Ureter (tissue), 1 donor: Measurements from ENCODE around the gene KCTD4. TPM values are rescaled to one million over a fixed set of nuclear protein-coding genes. Genes with fewer than 3 reads are reported as not detected.
"Not testable (repeated sequence)": the region's sequence is repeated elsewhere in the genome, so short reads cannot be mapped to it uniquely, and the experiment has no call there.

ENCODE experiments used
- DNase-seq: peaks from one replicate; pipeline ENCODE4 v3.0.0-alpha.2; 2020; ENCODE audit warnings: low spot score
- total RNA-seq: library from RNA; stranded (reverse); gene quantifications from one replicate; pipeline ENCODE4 v1.2.4, GENCODE V29; 2023
- donor health status: DM: yes; HTN: yes; CAD: no.

KCTD4 gene
- not detected for total RNA-seq

GRCh38 chr13:45200701-45201232 is at the start of gene KCTD4:
Gene KCTD4 (minus strand): TSS chr13:45201045. CDS start chr13:45194567, 6,478 bp downstream.
- DNase-seq = no peak

GRCh38 chr13:45249662-45250061 is 48.8 kb upstream of the KCTD4 start:
- DNase-seq = no peak

GRCh38 chr13:45244736-45245135 is 43.9 kb upstream of the KCTD4 start:
- not testable (repeated sequence) for DNase-seq

- no peak for DNase-seq
Observed at GRCh38 chr13:45243077-45243476, 42.2 kb upstream of the KCTD4 start.

GRCh38 chr13:45242524-45242923 is 41.7 kb upstream of the KCTD4 start:
- DNase-seq = no peak

- DNase-seq = no peak
Observed at GRCh38 chr13:45242070-45242469, 41.2 kb upstream of the KCTD4 start.

- DNase-seq = no peak
Observed at GRCh38 chr13:45240143-45240542, 39.3 kb upstream of the KCTD4 start.

- no peak for DNase-seq
Observed at GRCh38 chr13:45238945-45239795, 38.3 kb upstream of the KCTD4 start.

- DNase-seq = no peak
Observed at GRCh38 chr13:45232591-45232990, 31.7 kb upstream of the KCTD4 start.

GRCh38 chr13:45231722-45232121 is 30.9 kb upstream of the KCTD4 start:
- no peak for DNase-seq

- DNase-seq = no peak
Observed at GRCh38 chr13:45231305-45231704, 30.5 kb upstream of the KCTD4 start.

GRCh38 chr13:45229172-45229571 is 28.3 kb upstream of the KCTD4 start:
- DNase-seq = no peak

GRCh38 chr13:45228002-45228401 is 27.2 kb upstream of the KCTD4 start:
- DNase-seq = no peak

GRCh38 chr13:45226024-45226423 is 25.2 kb upstream of the KCTD4 start:
- DNase-seq = no peak

GRCh38 chr13:45225370-45225769 is 24.5 kb upstream of the KCTD4 start:
- DNase-seq = no peak

- DNase-seq = no peak
Observed at GRCh38 chr13:45224176-45224575, 23.3 kb upstream of the KCTD4 start.

- DNase-seq = no peak
Observed at GRCh38 chr13:45222919-45223318, 22.1 kb upstream of the KCTD4 start.

- DNase-seq = no peak
Observed at GRCh38 chr13:45222516-45222915, 21.7 kb upstream of the KCTD4 start.

GRCh38 chr13:45220403-45220802 is 19.6 kb upstream of the KCTD4 start:
- DNase-seq = no peak

- no peak for DNase-seq
Observed at GRCh38 chr13:45219938-45220375, 19.1 kb upstream of the KCTD4 start.

GRCh38 chr13:45219123-45219891 is 18.5 kb upstream of the KCTD4 start:
- no peak for DNase-seq

- DNase-seq = no peak
Observed at GRCh38 chr13:45218689-45219088, 17.8 kb upstream of the KCTD4 start.

- DNase-seq = no peak
Observed at GRCh38 chr13:45216193-45216592, 15.3 kb upstream of the KCTD4 start.
